ENCODE data around the gene ARF5. TPM values are rescaled to one million over a fixed set of nuclear protein-coding genes. Genes with fewer than 3 reads are reported as not detected.

The ARF5 gene
- polyA plus RNA-seq, 1 donor (not counting 4 experiments of a cell fraction or from before 2014, with no cell fraction given) = 274 TPM

DNA sequence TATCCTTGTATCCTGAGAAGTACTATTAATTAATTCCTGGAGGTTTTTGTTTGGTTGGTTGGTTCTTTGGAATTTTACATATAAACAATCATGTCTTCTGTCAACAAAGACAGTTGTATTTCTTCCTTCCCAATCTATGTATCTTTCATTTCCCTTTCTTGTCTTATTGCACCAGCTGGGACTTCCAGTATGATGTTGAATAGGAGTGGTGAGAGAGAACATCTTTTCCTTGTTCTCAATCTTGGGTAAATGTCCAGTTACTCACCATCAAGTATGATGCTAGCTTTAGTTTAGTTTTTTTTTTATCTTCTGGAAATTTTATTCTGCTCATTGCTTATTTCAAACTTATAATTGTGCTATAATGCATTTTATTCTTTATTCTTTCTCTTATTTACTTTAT, 37.1 kb downstream of the ARF5 start:
- H3K9me1 ChIP-seq (ENCODE audit: control insufficient read depth, extremely low read depth, insufficient read depth, low read length) = no peaks in the 10 kb centered on the region
- H3K36me3 ChIP-seq (ENCODE audit: control insufficient read depth in 2 of 2, extremely low read depth in 1 of 2, insufficient read depth in 2 of 2, low read length in 2 of 2) = no peaks in the 10 kb centered on the region
- no peaks in the 10 kb centered on the region for H3K9me3 ChIP-seq (ENCODE audit: control insufficient read depth, low read depth, low read length)
- H3K79me2 ChIP-seq (ENCODE audit: control insufficient read depth, insufficient read depth, low read length) = no peaks in the 10 kb centered on the region
- H3K27me3 ChIP-seq (ENCODE audit: control insufficient read depth, extremely low read depth, insufficient read depth, low read length) = peaks cover 11% of the 10 kb centered on the region
- no peaks in the 10 kb centered on the region for H3K4me1 ChIP-seq (ENCODE audit: control insufficient read depth, extremely low read depth, insufficient read depth, low read length)
- TF ChIP-seq EZH2 (IDR thresholded peaks at IDR 0.05; ENCODE audit: low read length) = no peak
- no peak for TF ChIP-seq CTCF (optimal IDR thresholded peaks at IDR 0.05 in 1 of 3, IDR thresholded peaks at IDR 0.05 in 1 of 3, conservative IDR thresholded peaks at IDR 0.05 in 1 of 3; ENCODE audit: extremely low read depth in 1 of 3, insufficient read depth in 2 of 3, low read length in 3 of 3)
- no peak overlapping the region for H2AFZ ChIP-seq (ENCODE audit: control insufficient read depth, low read length)
- FAIRE-seq (no peak), DNase-seq (ENCODE audit: low read depth, low spot score) (no peak)
- dilution Hi-C loops (cut with MboI; ENCODE audit: extremely low pct_ligation_motif_present, low sequenced_read_pairs) = no loop called here
- no peaks in the 10 kb centered on the region for H4K20me1 ChIP-seq (ENCODE audit: control insufficient read depth, extremely low read depth, insufficient read depth, low read length)
- H3K4me2 ChIP-seq (ENCODE audit: control insufficient read depth, extremely low read depth, insufficient read depth, low read depth, low read length) = no peak overlapping the region
- no peak overlapping the region for H3K27ac ChIP-seq (ENCODE audit: control insufficient read depth, insufficient read depth, low read length)
- H3K9ac ChIP-seq (ENCODE audit: control insufficient read depth, extremely low read depth, insufficient read depth, low read length) = no peak overlapping the region
- H3K4me3 ChIP-seq (ENCODE audit: control insufficient read depth in 2 of 3, extremely low read depth in 1 of 3, insufficient read depth in 2 of 3, low read depth in 1 of 3, low read length in 3 of 3) = no peak overlapping the region

GRCh38 chr7:127628445-127628844, 40.2 kb downstream of the ARF5 start:
- Histone ChIP-seq H4K20me1 (ENCODE audit: control insufficient read depth, extremely low read depth, insufficient read depth, low read length) (no peaks in the 10 kb centered on the region), H3K9me1 (ENCODE audit: control insufficient read depth, extremely low read depth, insufficient read depth, low read length) (no peaks in the 10 kb centered on the region), H3K9me3 (ENCODE audit: control insufficient read depth, low read depth, low read length) (no peaks in the 10 kb centered on the region), H3K4me2 (ENCODE audit: control insufficient read depth, extremely low read depth, insufficient read depth, low read depth, low read length) (no peak overlapping the region), H3K27ac (ENCODE audit: control insufficient read depth, insufficient read depth, low read length) (no peak overlapping the region), H3K4me1 (ENCODE audit: control insufficient read depth, extremely low read depth, insufficient read depth, low read length) (no peaks in the 10 kb centered on the region), H2AFZ (ENCODE audit: control insufficient read depth, low read length) (no peak overlapping the region), H3K36me3 (ENCODE audit: control insufficient read depth in 2 of 2, extremely low read depth in 1 of 2, insufficient read depth in 2 of 2, low read length in 2 of 2) (no peaks in the 10 kb centered on the region), H3K9ac (ENCODE audit: control insufficient read depth, extremely low read depth, insufficient read depth, low read length) (no peak overlapping the region), H3K27me3 (ENCODE audit: control insufficient read depth, extremely low read depth, insufficient read depth, low read length) (peaks cover 3% of the 10 kb centered on the region), H3K79me2 (ENCODE audit: control insufficient read depth, insufficient read depth, low read length) (no peaks in the 10 kb centered on the region), H3K4me3 (ENCODE audit: control insufficient read depth in 2 of 3, extremely low read depth in 1 of 3, insufficient read depth in 2 of 3, low read depth in 1 of 3, low read length in 3 of 3) (no peak overlapping the region)
- TF ChIP-seq EZH2 (IDR thresholded peaks at IDR 0.05; ENCODE audit: low read length) (no peak), CTCF (optimal IDR thresholded peaks at IDR 0.05 in 1 of 3, IDR thresholded peaks at IDR 0.05 in 1 of 3, conservative IDR thresholded peaks at IDR 0.05 in 1 of 3; ENCODE audit: extremely low read depth in 1 of 3, insufficient read depth in 2 of 3, low read length in 3 of 3) (peak in 1 of 3 experiments; percentile 22)
- DNase-seq (ENCODE audit: low read depth, low spot score) (no peak), FAIRE-seq (no peak)
- dilution Hi-C loops (cut with MboI; ENCODE audit: extremely low pct_ligation_motif_present, low sequenced_read_pairs) = no loop called here

All from keratinocyte (primary cell).